A673 (cell line): ENCODE data around the gene BCLAF1. TPM values are rescaled to one million over a fixed set of nuclear protein-coding genes. Genes with fewer than 3 reads are reported as not detected.

Experiments
- BruUV-seq: library from RNA; stranded (reverse); fragments of 400-500 nt; replicated peaks from 2 replicates; lab custom pipeline; 2021; lab: Mats Ljungman, UMichigan
- CTCF ChIA-PET: fragments of 300-600 bp; sonication (Branson Sonifier 250); formaldehyde crosslinking; loops from one replicate; lab custom pipeline; 2022; ENCODE audit warnings: antibody characterized with exemption; lab: Charles Lee
- POLR2A ChIA-PET: fragments of 300-600 bp; sonication (Branson Sonifier 250); formaldehyde crosslinking; loops from one replicate; lab custom pipeline; 2022; ENCODE audit warnings: antibody characterized with exemption; ENCODE audit not compliant: low non-redundant PET; lab: Charles Lee
- DNase-seq: peaks from one replicate; pipeline ENCODE4 v3.0.0-alpha.2; 2015; ENCODE audit warnings: low spot score
- H3K27ac ChIP-seq: fragments of 200-600 bp; sonication (generic); 2 replicates; pipeline ENCODE4 v1.5.1; 2016; ENCODE audit warnings: mixed run types, low read depth, mild to moderate bottlenecking, mixed read lengths, antibody characterized with exemption, low read length; ENCODE audit not compliant: poor library complexity, severe bottlenecking
- H3K27me3 ChIP-seq: fragments of 200-600 bp; sonication (generic); replicated peaks from 2 replicates; pipeline ENCODE4 v1.6.1; 2017; ENCODE audit warnings: mixed run types, low read depth, mild to moderate bottlenecking, mixed read lengths, antibody characterized with exemption, low read length; ENCODE audit not compliant: insufficient read depth, poor library complexity
- H3K36me3 ChIP-seq: fragments of 200-600 bp; sonication (generic); 2 replicates; pipeline ENCODE4 v1.6.1; 2016; ENCODE audit warnings: mixed run types, mild to moderate bottlenecking, mixed read lengths, antibody characterized with exemption, low read length; ENCODE audit not compliant: insufficient read depth, poor library complexity, severe bottlenecking
- H3K4me1 ChIP-seq: fragments of 200-600 bp; sonication (generic); 2 replicates; pipeline ENCODE4 v1.6.1; 2017; ENCODE audit warnings: mixed run types, mild to moderate bottlenecking, mixed read lengths, antibody characterized with exemption, low read length; ENCODE audit not compliant: insufficient read depth, poor library complexity, severe bottlenecking
- H3K4me3 ChIP-seq: fragments of 200-600 bp; sonication (generic); 2 replicates; pipeline ENCODE4 v1.5.1; 2016; ENCODE audit warnings: low read depth, mixed run types, mild to moderate bottlenecking, mixed read lengths, low read length; ENCODE audit not compliant: poor library complexity, severe bottlenecking
- H3K9me3 ChIP-seq: fragments of 200-600 bp; sonication (generic); 2 replicates; pipeline ENCODE4 v1.6.1; 2016; ENCODE audit warnings: mixed run types, low read depth, mild to moderate bottlenecking, mixed read lengths, antibody characterized with exemption, low read length; ENCODE audit not compliant: poor library complexity, severe bottlenecking
- EZH2 ChIP-seq: fragments of 200-600 bp; sonication (generic); IDR thresholded peaks from 2 replicates; pipeline ENCODE4 v1.6.1; 2017; ENCODE audit warnings: borderline replicate concordance, low read depth, mild to moderate bottlenecking, mixed read lengths, antibody characterized with exemption, low read length; ENCODE audit not compliant: poor library complexity, severe bottlenecking
- intact Hi-C: fragments of 100-400 bp; cut with micrococcal nuclease; formaldehyde crosslinking; loops from one replicate; pipeline ENCODE4 v1.10.0; 2022; ENCODE audit not compliant: unreplicated experiment
- total RNA-seq: library from RNA; stranded (reverse); gene quantifications from 2 replicates; pipeline ENCODE4 v1.2.3, GENCODE V29; 2021
- TF ChIP-seq, protein P1 (sequence below): fragments of 300-800, 200-600 bp; sonication (generic); conservative IDR thresholded peaks from 2 replicates; pipeline ENCODE4 v1.5.1; 2017; ENCODE audit warnings: low read depth, mild to moderate bottlenecking, antibody characterized with exemption, low read length, moderate library complexity, mixed read lengths

Gene BCLAF1
- total RNA-seq, 1 experiment from 2014 or later: 284 TPM

DNA sequence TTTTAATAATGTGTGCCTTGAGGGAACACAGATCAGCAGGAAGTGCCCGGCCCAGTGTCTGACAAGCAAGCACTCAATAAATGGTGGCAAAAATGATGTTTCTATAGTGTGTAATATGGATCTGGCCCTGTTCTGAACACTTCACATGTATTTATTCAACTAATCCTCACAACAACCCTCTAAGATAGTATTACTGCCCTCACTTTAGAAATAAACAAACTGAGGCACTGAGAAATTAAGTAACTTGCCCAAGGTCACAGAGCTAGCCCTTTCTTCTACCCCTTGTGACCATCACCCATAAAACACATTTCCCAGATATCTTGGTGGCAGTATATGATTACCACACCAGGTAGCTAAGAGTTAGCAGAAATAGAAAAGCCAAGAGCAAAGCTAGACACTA lies 26.7 kb downstream of the BCLAF1 start:
- no peak overlapping the region for H3K27ac ChIP-seq

DNA sequence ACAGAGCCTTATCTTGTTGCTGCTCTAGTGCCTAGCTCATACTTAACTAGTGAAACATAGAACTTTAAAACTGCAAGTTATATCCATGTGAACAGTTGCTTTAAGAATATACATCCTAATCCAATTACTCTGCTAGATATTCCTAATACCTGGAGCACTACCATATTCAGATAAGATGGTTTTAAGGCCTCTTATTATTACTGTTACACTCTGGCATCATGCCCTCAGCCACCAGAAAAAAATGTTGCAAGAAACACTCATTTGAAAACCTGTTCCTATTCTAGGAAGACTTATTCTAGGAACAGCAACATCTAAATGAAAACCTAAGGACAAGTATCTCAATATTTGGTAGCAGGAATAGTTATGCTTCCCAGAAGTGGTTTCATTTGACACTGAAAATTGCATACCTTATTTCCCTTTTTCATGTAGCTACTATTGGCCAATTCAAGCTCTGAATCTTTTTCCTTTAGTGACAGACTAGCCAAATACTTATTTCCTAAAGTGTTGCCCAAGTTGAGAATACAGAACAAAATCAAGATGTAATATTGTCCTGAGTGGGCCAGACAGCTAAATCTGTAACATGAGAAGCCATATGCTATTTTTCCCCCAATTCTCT lies 34.7 kb downstream of the BCLAF1 start:
- BruUV-seq: no TSS peak
- Histone ChIP-seq H3K4me3 (no peak overlapping the region), H3K27ac (no peak overlapping the region), H3K4me1 (peaks cover 7% of the 10 kb centered on the region), H3K9me3 (no peaks in the 10 kb centered on the region), H3K36me3 (peaks cover 34% of the 10 kb centered on the region), H3K27me3 (no peaks in the 10 kb centered on the region)
- DNase-seq: no peak
- CTCF ChIA-PET: no interaction called here
- intact Hi-C loops: no loop called here
- POLR2A ChIA-PET: interaction anchor here (0.6 kb wide), 1 partner anchor 11 kb away, joined by 4 read pairs; no protein-coding TSS in a partner anchor
- no peak for TF ChIP-seq EZH2
- TF ChIP-seq, protein P1, sequence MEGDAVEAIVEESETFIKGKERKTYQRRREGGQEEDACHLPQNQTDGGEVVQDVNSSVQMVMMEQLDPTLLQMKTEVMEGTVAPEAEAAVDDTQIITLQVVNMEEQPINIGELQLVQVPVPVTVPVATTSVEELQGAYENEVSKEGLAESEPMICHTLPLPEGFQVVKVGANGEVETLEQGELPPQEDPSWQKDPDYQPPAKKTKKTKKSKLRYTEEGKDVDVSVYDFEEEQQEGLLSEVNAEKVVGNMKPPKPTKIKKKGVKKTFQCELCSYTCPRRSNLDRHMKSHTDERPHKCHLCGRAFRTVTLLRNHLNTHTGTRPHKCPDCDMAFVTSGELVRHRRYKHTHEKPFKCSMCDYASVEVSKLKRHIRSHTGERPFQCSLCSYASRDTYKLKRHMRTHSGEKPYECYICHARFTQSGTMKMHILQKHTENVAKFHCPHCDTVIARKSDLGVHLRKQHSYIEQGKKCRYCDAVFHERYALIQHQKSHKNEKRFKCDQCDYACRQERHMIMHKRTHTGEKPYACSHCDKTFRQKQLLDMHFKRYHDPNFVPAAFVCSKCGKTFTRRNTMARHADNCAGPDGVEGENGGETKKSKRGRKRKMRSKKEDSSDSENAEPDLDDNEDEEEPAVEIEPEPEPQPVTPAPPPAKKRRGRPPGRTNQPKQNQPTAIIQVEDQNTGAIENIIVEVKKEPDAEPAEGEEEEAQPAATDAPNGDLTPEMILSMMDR: no peak

More for the DNA sequence above, 26.7 kb downstream of the BCLAF1 start:
- no peaks in the 10 kb centered on the region for H3K27me3 ChIP-seq
- POLR2A ChIA-PET: no interaction called here
- no peaks in the 10 kb centered on the region for H3K9me3 ChIP-seq
- CTCF ChIA-PET: no interaction called here
- no TSS peak for BruUV-seq
- no peak overlapping the region for H3K4me3 ChIP-seq
- no peaks in the 10 kb centered on the region for H3K4me1 ChIP-seq
- TF ChIP-seq, protein P1: no peak
- TF ChIP-seq EZH2: no peak
- intact Hi-C loops: no loop called here
- peaks cover 98% of the 10 kb centered on the region for H3K36me3 ChIP-seq
- no peak for DNase-seq

DNA sequence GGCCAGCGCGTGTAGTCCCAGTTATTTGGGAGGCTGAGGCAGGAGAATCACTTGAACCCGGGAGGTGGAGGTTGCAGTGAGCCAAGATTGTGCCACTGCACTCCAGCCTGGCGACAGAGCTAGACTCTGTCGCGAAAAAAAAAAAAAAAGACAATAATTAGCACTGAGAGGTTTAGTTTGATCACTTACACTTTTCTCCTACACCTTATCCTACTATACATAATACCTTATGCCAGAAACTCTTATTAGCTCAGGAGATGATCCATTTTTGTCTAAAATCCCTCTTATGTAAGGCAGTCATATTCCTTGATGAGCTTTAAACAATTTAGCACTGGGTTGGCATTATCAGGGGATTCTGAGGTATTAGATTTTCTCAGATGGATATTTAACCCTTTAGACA lies 35.9 kb downstream of the BCLAF1 start:
- intact Hi-C loops: no loop called here
- Histone ChIP-seq H3K4me3 (no peak overlapping the region), H3K27me3 (no peaks in the 10 kb centered on the region), H3K27ac (no peak overlapping the region), H3K4me1 (peaks cover 7% of the 10 kb centered on the region), H3K36me3 (peaks cover 22% of the 10 kb centered on the region), H3K9me3 (no peaks in the 10 kb centered on the region)
- no TSS peak for BruUV-seq
- POLR2A ChIA-PET: no interaction called here
- DNase-seq: no peak
- CTCF ChIA-PET: no interaction called here
- TF ChIP-seq EZH2: no peak
- TF ChIP-seq, protein P1: no peak
